ENCODE data around the gene ETF1. TPM values are rescaled to one million over a fixed set of nuclear protein-coding genes. Genes with fewer than 3 reads are reported as not detected.

The ETF1 gene
- total and polyA plus RNA-seq, 9 of the 15 experiments (the other 6 are each of a cell fraction or from before 2014, with no cell fraction given): 53.7 to 209 (median 164) TPM

GRCh38 chr5:138491669-138492559, 51.1 kb downstream of the ETF1 start (continued):
- TF ChIP-seq, protein P1, sequence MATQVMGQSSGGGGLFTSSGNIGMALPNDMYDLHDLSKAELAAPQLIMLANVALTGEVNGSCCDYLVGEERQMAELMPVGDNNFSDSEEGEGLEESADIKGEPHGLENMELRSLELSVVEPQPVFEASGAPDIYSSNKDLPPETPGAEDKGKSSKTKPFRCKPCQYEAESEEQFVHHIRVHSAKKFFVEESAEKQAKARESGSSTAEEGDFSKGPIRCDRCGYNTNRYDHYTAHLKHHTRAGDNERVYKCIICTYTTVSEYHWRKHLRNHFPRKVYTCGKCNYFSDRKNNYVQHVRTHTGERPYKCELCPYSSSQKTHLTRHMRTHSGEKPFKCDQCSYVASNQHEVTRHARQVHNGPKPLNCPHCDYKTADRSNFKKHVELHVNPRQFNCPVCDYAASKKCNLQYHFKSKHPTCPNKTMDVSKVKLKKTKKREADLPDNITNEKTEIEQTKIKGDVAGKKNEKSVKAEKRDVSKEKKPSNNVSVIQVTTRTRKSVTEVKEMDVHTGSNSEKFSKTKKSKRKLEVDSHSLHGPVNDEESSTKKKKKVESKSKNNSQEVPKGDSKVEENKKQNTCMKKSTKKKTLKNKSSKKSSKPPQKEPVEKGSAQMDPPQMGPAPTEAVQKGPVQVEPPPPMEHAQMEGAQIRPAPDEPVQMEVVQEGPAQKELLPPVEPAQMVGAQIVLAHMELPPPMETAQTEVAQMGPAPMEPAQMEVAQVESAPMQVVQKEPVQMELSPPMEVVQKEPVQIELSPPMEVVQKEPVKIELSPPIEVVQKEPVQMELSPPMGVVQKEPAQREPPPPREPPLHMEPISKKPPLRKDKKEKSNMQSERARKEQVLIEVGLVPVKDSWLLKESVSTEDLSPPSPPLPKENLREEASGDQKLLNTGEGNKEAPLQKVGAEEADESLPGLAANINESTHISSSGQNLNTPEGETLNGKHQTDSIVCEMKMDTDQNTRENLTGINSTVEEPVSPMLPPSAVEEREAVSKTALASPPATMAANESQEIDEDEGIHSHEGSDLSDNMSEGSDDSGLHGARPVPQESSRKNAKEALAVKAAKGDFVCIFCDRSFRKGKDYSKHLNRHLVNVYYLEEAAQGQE (IDR thresholded peaks at IDR 0.05; ENCODE audit: borderline replicate concordance): no peak
- TF ChIP-seq, protein P1 (CRISPR knock-in tag; IDR thresholded peaks at IDR 0.05; ENCODE audit: low read depth): 0 out of 2 replicates have a peak, but pooled peaks have one; percentile 24
- TF ChIP-seq TEAD1 (CRISPR knock-in tag; IDR thresholded peaks at IDR 0.05): 0 out of 4 replicates have a peak, but pooled peaks of 1 of the 2 experiments have one; percentile 22
- no peak for TF ChIP-seq ZNF77 (CRISPR knock-in tag; IDR thresholded peaks at IDR 0.05)
- TF ChIP-seq, protein P2, sequence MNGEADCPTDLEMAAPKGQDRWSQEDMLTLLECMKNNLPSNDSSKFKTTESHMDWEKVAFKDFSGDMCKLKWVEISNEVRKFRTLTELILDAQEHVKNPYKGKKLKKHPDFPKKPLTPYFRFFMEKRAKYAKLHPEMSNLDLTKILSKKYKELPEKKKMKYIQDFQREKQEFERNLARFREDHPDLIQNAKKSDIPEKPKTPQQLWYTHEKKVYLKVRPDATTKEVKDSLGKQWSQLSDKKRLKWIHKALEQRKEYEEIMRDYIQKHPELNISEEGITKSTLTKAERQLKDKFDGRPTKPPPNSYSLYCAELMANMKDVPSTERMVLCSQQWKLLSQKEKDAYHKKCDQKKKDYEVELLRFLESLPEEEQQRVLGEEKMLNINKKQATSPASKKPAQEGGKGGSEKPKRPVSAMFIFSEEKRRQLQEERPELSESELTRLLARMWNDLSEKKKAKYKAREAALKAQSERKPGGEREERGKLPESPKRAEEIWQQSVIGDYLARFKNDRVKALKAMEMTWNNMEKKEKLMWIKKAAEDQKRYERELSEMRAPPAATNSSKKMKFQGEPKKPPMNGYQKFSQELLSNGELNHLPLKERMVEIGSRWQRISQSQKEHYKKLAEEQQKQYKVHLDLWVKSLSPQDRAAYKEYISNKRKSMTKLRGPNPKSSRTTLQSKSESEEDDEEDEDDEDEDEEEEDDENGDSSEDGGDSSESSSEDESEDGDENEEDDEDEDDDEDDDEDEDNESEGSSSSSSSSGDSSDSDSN (IDR thresholded peaks at IDR 0.05; ENCODE audit: borderline replicate concordance in 1 of 2, low read depth in 2 of 2, low read length in 2 of 2): peak; percentile 55 to 72; a peak in 3 of 4 replicates
- TF ChIP-seq ELF2 (CRISPR knock-in tag; IDR thresholded peaks at IDR 0.05): no peak
- TF ChIP-seq EGR1 (conservative IDR thresholded peaks at IDR 0.05): peak; percentile 34
